Caki2 (cell line): Measurements from ENCODE around the gene GASK1A. TPM values are rescaled to one million over a fixed set of nuclear protein-coding genes. Genes with fewer than 3 reads are reported as not detected.
A peak's percentile ranks its signal among the peaks of the same experiment; 100 is the strongest.

Experiments
- DNase-seq: peaks from one replicate; pipeline ENCODE4 v3.0.0-alpha.2; 2015; ENCODE audit warnings: low read depth
- in situ Hi-C: cut with HindIII; loops from 2 replicates; pipeline ENCODE4 v1.10.0; 2016; ENCODE audit warnings: low sequenced_read_pairs, low pct_unique_long_range_greater_than_20kb, mixed read lengths
- total RNA-seq: library from RNA; depleted of rRNA; stranded (reverse); fragments of >200 nt; shearing (Covaris generic); gene quantifications from 2 replicates; pipeline ENCODE4 v1.2.3, GENCODE V29; 2014; ENCODE audit warnings: low replicate concordance; rRNA removed

Gene GASK1A
- total RNA-seq, 1 experiment from 2014 or later, result 0.24 TPM

- DNase-seq, result no peak
- in situ Hi-C loops, result no loop called here
Measured at GRCh38 chr3:43094381-43094780, 115.3 kb downstream of the GASK1A start.

GRCh38 chr3:43094851-43095250 is 115.7 kb downstream of the GASK1A start:
- DNase-seq, result no peak
- in situ Hi-C loops, result no loop called here

- no peak for DNase-seq
- in situ Hi-C loops, result no loop called here
Measured at GRCh38 chr3:43095370-43095769, 116.3 kb downstream of the GASK1A start.

DNA sequence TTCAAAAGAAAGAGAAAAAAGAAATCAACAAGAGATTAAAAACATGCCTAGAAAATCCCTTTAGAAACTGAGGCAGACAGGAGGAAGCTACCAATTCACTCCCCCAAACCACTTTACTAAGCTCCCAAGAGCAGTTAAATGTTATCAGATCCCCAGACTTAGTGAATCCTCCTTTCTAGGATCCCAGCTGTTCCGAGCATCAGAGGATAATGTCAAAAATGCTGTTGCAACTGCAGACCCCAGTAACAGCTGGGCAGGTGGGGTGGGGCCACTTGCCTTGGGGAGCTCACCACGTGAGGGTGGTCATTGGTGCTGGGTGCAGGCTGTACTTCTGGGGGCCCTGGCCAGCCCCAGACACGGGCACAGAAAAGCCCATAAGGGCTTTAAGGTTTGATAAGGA is 117.7 kb downstream of the GASK1A start:
- in situ Hi-C loops, result no loop called here
- no peak for DNase-seq

DNA sequence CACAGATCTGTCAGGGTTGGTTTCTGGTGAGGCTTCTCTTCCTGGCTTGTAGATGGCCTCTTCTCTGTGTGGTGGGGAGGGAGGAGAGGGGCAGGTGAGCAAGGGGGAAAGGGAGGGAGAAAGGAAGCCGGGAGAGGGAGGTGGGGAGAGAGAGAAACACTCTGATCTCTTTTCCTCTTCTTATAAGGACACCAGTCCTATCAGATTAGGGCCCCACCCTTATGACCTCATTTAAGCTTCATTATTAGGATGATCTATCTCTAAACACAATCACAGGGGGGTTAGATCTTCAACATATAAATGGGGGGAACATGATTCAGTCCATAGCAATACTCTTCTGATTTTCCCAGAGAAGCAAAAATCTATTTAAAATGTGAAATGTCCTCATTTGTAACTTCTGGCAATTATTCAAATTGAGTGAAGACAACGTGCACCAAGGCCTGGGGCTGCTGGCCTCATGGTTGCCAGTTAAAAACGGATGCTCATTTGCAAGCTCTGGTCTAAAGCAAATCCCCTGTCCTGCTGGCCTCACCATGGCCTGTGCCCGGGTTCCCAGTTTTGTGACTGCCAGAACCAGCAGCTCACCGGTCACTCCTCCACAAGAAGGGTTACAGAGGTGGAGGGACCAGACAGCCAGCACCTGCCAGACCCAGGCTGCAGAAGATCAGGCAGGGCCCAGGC is 118.4 kb downstream of the GASK1A start:
- in situ Hi-C loops, result no loop called here
- DNase-seq, result no peak

DNA sequence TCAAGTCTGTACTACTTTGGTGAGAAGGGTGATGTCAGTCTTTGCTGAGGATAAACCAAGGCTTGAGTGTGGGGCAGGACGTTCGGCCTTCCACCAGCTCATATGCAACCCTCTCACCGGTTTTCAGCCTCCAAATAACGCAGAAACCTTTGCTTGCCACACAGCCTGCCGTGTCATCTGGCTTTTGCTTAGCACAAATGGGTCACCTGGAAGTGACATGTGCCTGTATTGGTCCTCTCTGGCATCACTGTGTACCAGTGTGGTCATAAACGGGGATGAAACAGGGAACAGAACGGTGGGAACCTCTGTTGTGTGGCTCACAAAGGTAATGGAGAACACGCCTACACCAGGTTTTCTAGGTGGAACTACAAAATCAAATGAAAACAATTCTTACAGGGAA is 119.7 kb downstream of the GASK1A start:
- no peak for DNase-seq
- in situ Hi-C loops, result no loop called here

- DNase-seq, result no peak
- in situ Hi-C loops, result no loop called here
Measured at GRCh38 chr3:43102773-43103480, 123.8 kb downstream of the GASK1A start.

- in situ Hi-C loops, result no loop called here
- no peak for DNase-seq
Measured at GRCh38 chr3:43104039-43104438, 124.9 kb downstream of the GASK1A start.

DNA sequence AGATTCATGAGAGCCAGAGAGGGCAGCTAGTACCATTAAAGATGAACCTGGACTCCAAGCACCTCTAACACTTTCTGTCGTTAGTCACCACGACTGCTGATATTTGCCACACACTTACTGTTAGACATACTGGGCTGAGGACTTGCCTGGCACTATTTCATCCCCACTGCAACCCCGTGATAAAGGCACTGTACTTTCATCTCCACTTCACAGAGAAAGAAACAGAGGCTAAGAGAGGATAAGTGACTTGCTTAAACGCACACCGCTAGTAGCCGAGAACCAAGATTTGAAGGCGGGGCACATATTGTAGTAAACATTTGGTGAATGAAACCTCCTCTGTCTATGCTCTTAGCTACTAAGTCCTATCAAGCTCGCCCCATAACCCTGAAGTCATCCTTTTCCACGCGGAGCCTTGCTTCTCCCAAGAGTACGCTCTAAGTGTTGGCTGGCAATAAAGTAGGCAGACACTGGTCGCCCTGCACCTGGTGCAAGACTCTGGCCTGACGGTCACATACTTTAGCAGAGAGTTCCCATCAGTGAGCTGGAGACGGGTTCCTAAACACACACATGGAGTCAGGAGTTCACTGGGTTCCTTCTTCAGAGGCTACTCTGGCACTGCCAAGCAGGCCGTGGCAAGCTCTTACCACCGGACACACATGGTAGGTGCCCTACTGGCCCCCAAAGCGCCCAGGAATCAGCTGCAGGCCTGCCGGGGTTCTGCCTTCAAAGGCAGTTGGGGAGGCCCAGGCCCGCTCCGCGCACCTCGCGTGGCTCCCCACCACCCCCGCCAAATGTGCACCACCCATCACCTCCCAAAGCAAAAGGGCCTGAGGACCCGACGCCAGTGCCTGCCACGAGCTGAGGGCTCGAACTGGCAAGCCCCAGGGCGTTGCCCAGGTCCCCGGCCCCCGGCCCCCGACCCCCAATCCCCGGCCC is 125.8 kb downstream of the GASK1A start:
- in situ Hi-C loops, result no loop called here
- DNase-seq, result no peak

DNA sequence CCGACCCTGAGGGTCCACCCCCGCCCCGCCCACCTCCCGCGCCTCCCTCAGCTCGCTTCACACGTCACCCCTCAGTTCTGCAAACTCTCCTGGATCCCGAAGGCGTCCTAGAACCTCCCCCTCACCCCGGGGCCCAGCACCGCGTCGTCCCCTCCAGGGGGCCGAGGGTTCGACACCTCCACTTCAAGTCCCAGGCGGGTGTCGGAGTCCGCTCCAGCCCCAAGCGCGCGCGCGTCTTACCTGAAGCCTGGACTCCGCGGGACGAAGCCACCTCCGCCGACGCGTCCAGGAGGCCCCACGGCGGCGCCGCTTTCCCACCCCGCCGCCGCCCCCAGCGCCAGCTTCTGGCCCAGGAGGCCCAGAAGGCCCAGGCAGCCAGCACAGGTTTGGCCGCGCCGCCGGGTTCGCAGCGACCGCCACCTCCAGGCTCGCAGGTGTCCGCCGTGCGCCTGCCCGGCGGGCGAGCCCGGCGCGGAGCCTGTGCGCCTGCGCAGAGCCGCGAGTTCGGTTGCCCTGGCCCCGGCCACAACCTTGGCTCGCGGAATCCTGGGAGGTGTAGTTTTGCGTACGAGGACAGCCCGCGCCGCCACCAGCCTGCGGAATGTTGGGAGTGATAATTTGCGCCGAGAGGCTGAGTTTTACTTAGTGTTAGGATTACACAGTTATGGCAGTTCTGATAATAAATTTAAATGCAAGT is 126.6 kb downstream of the GASK1A start, which contains the start of gene POMGNT2:
POMGNT2 (minus strand) TSS at position 484 of the 697 bp plus-strand sequence. CDS start 24,648 bp downstream, outside the sequence.
- in situ Hi-C loops, result no loop called here
- DNase-seq, result peak; percentile 77

DNA sequence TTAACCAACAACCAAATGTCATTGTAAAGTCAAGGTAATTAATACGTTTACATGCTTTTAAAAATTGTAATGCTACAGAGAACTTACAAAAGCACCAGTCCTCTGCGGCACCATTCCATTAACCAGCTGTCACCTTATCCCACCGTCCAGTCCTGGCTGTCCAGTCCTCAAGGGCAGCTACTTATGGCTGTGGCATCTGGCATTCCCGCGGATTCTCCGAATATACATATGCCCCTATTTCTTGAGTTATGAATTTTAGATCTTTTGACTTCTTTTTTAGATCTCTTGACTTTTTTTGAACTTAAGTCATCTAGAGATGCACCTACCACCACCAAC is 127.2 kb downstream of the GASK1A start:
- no peak for DNase-seq
- in situ Hi-C loops, result no loop called here

Other genes starting within 250 kb of the GASK1A start
- gene CCDC13, start 206.1 kb upstream of the GASK1A start, total RNA-seq, result not detected in 2 replicates
- gene HIGD1A, start 174.8 kb upstream of the GASK1A start, total RNA-seq, result 68.3 and 98.8 TPM in 2 replicates
- 0.74 TPM in 1 of 2 replicates, not detected in the other for gene ACKR2, start 169.9 kb upstream of the GASK1A start, total RNA-seq
- gene CYP8B1, start 103.4 kb upstream of the GASK1A start, total RNA-seq, result not detected in 2 replicates
- not detected in 2 replicates for gene ZNF662, start 73.2 kb upstream of the GASK1A start, total RNA-seq
- gene POMGNT2, start 126.8 kb downstream of the GASK1A start, total RNA-seq, result 6.4 and 11.2 TPM in 2 replicates